ENCODE results near the gene NRSN2.
A peak's percentile ranks its signal among the peaks of the same experiment; 100 is the strongest.
"Not testable (repeated sequence)": the region's sequence is repeated elsewhere in the genome, so short reads cannot be mapped to it uniquely, and the experiment has no call there.

The NRSN2 gene

DNA sequence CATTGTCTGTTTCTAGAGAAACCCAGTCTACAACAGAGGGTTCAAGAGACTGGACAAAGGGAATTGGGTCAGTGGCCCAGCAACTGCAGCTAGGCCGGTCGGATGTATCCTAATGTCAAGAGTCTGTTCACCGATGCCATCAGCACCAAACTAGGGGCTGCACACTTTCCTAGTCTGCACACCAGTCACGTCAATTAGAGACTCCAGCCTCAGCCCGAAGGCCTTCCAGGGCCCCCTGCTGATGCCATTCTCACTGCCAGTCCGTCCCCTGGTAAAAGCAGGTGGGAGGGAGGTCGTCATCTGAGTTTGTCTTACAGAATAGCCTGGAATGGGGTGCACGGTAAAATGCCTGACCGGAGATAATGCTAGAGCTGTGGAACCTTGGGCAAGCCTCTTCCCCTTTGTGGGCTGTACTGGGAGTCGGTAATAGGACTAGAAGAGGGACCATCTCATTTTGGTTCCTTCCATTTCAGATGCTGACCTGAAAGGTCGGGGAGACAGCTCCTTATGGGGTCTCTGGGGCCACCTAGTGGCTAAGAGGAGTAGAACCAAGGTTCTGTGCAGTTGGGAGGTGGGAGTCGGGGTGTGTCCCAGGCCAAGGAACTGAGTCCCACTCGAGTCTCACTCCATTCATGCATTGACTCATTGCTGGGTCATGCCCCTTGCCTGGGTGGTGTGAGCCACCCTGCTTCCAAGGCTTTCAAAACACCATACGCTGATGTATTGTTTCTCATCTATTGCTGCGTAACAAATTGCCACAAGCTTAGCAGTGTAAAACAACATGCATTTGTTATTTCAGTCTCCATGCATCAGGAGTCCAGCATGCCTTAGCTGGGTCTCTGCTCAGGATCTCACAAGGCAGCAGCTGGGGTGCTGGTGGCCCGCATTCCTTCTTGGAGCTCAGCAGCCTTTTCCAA is 16.4 kb upstream of the NRSN2 start:
- H3K9me3 Mint-ChIP-seq (ENCODE audit: low read depth), result no peaks in the 10 kb centered on the region
- no peak overlapping the region for H3K27ac Mint-ChIP-seq
- H3K27me3 Mint-ChIP-seq, result no peaks in the 10 kb centered on the region
- no peaks in the 10 kb centered on the region for H3K36me3 Mint-ChIP-seq
- H3K4me1 Mint-ChIP-seq (ENCODE audit: low read depth), result peaks cover 22% of the 10 kb centered on the region
- H3K4me3 Mint-ChIP-seq, result peak overlapping the region; percentile 47

DNA sequence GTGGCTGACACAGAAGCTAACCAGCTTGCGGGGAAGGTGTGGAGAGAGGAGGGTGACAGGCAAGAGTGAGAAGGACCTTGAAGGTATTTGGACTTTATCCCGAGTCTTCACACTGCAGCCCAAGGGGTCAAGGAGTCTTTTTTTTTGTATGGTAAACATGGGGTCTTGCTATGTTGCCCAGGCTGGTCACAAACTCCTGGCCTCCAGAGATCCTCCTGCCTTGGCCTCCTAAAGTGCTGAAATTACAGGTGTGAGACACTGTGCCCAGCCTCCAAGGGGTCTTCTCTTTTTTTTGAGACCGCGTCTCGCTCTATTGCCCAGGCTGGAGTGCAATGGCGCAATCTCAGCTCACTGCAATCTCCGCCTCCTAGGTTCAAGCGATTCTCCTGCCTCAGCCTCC is 12.3 kb upstream of the NRSN2 start:
- Mint-ChIP-seq H3K27me3 (no peaks in the 10 kb centered on the region), H3K4me3 (no peak overlapping the region), H3K9me3 (ENCODE audit: low read depth) (no peaks in the 10 kb centered on the region), H3K36me3 (no peaks in the 10 kb centered on the region), H3K27ac (no peak overlapping the region), H3K4me1 (ENCODE audit: low read depth) (peaks cover 9% of the 10 kb centered on the region)

DNA sequence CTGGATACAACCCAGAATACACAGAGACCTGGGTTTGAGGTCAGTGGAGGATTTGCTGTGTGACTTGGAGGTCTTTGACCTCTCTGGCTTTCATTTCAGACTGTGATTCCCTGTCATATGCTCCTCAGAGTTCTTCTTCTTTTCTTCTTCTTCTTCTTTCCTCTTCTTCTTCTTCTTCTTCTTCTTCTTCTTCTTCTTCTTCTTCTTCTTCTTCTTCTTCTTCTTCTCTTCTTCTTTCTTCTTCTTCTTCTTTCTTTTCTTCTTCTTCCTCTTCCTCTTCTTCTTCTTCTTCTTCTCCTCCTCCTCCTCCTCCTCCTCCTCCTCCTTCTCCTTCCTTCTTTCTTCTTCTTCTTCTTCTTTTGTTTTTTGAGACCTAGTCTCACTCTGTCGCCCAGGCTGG is 10.9 kb upstream of the NRSN2 start:
- H3K27ac Mint-ChIP-seq; H3K4me3 Mint-ChIP-seq; H3K36me3 Mint-ChIP-seq; H3K27me3 Mint-ChIP-seq; H3K4me1 Mint-ChIP-seq (ENCODE audit: low read depth); H3K9me3 Mint-ChIP-seq (ENCODE audit: low read depth): not testable (repeated sequence)

DNA sequence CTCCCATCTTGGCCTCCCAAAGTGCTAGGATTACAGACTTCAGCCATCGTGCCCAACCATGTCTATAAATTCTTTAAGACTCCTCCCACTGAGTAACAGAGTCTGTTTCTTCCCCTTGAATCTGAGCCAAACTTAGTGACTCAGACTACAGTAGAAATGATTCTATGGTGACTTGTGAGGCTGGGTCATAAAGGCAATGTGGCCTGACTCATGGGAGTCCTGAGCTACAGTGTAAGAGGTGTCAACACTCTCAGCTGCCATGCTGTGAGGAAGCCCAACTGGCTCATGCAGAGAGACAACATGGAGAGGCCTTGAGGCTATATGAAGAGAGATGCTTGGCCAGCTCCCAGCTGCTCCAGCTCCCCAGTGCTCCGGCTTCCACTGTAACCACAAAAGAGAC is 5.2 kb upstream of the NRSN2 start:
- Mint-ChIP-seq H3K9me3 (ENCODE audit: low read depth) (peaks cover 3% of the 10 kb centered on the region), H3K4me1 (ENCODE audit: low read depth) (peaks cover 7% of the 10 kb centered on the region), H3K4me3 (no peak overlapping the region), H3K36me3 (peaks cover 6% of the 10 kb centered on the region), H3K27me3 (no peaks in the 10 kb centered on the region), H3K27ac (no peak overlapping the region)

DNA sequence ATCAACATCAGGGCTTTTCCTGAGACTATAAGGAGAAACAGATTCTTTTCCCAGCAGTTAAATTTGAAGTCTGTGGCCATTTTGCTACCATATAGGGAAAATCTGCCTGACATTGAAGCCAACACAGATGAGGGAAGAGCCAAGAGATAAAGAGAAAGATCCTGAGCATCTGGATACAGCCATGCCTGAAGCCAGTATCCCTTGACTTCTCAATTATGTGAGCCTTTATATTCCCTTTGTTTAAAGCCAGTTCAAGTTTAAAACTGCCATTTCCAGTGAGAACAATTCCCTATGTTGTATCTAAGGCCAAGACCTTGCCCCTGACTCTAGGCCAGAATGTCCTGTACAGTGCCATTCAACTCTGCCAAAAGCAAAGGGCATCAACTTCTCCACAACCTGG is 3.8 kb upstream of the NRSN2 start:
- peaks cover 7% of the 10 kb centered on the region for H3K4me1 Mint-ChIP-seq (ENCODE audit: low read depth)
- H3K27me3 Mint-ChIP-seq, result no peaks in the 10 kb centered on the region
- H3K4me3 Mint-ChIP-seq, result no peak overlapping the region
- H3K27ac Mint-ChIP-seq, result no peak overlapping the region
- H3K9me3 Mint-ChIP-seq (ENCODE audit: low read depth), result peaks cover 3% of the 10 kb centered on the region
- peaks cover 6% of the 10 kb centered on the region for H3K36me3 Mint-ChIP-seq

DNA sequence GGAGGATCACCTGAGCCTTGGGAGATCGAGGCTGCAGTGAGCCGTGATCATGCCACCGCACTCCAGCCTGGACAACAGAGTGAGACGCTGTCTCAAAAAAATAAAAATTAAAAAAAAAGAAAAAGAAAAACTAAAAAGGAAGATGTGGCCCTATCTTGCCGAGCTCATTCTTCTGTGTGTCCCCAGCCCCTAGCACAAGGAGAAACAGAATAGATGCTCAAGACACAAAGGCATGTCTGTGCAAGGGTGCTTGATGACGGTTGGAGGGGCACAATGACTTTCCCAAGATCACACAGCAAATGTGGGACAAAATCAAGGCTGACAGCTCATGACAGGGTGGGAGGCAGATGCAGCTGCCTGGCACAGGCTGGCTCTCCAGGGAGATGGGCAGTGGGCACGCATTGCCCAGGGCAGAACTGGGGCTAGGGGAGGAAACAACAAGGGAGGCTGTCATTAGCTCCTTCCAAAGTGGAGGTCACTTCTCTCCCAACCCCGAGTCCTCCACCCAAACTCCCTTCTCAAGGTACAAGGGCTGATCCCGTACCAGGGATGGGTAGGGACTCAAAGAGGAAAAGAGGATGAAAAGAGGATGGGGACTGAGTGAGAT is 775 bp upstream of the NRSN2 start:
- H3K27ac Mint-ChIP-seq, result peak overlapping the region; percentile 34
- no peaks in the 10 kb centered on the region for H3K27me3 Mint-ChIP-seq
- peaks cover 12% of the 10 kb centered on the region for H3K4me1 Mint-ChIP-seq (ENCODE audit: low read depth)
- peak overlapping the region; percentile 86 for H3K4me3 Mint-ChIP-seq
- peaks cover 3% of the 10 kb centered on the region for H3K9me3 Mint-ChIP-seq (ENCODE audit: low read depth)
- H3K36me3 Mint-ChIP-seq, result peaks cover 6% of the 10 kb centered on the region

DNA sequence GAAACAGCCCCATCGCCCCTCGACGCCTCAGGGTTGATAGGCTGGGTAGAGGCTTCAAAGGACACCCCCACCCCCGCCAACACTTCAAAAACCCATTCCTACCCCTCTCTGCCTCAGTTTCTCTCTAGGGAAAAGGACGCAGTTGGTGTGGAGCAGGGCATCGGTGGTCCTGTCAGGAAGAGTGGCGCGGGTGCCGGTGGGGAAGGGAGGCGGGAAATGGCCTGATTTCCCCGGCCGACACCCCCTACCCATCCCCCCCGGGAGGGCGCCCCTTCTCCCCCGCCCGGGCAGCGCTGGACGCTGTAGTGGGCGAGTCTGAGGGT is 367 bp downstream of the NRSN2 start:
- Mint-ChIP-seq H3K9me3 (ENCODE audit: low read depth) (peaks cover 3% of the 10 kb centered on the region), H3K27me3 (no peaks in the 10 kb centered on the region), H3K36me3 (peaks cover 4% of the 10 kb centered on the region), H3K4me3 (peak overlapping the region; percentile 92), H3K27ac (no peak overlapping the region), H3K4me1 (ENCODE audit: low read depth) (peaks cover 11% of the 10 kb centered on the region)

DNA sequence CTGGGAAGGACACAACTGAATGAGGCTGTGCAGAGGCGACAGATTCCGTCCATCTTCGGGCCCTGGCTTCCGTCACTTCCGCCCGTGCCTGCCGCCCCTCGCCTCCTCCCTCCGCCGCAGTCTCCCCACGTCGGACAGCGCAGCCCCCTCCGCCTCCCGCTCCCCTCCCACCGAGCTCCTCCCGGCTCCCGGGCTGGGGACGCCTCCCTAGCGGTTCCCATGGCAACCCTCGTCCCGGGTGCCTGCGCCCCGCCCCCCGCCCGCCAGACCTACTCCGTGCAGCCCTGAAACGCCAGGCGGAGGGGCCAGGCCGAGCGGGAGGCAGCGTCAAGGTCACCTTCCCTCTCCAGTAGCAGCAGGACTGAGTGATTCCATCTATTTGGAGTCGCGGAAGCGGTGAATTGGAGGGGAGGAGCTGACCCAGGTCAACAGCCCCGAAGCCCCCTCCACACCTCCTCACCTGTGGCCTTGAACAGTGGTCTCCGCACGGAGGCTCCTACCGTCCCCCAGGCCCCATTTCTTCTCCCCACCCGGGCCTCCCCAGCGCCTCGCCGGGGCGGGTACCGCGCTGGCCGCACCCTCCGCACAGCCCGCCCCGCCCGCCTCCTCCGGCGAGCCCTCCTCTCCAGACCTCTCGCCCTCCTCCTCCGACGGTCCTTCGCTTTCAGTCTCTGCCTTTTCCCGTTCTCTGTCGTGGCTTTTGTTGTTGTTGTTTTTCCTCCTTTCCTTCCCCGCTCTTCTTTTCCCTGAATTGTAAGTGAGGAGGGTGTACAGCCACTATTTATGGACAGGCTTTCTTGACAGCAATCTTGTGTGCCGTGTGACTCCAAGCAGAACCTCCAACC is 951 bp downstream of the NRSN2 start:
- peaks cover 3% of the 10 kb centered on the region for H3K9me3 Mint-ChIP-seq (ENCODE audit: low read depth)
- peaks cover 3% of the 10 kb centered on the region for H3K36me3 Mint-ChIP-seq
- no peaks in the 10 kb centered on the region for H3K27me3 Mint-ChIP-seq
- peak overlapping the region; percentile 47 for H3K27ac Mint-ChIP-seq
- peak overlapping the region; percentile 92 for H3K4me3 Mint-ChIP-seq
- H3K4me1 Mint-ChIP-seq (ENCODE audit: low read depth), result peaks cover 11% of the 10 kb centered on the region

DNA sequence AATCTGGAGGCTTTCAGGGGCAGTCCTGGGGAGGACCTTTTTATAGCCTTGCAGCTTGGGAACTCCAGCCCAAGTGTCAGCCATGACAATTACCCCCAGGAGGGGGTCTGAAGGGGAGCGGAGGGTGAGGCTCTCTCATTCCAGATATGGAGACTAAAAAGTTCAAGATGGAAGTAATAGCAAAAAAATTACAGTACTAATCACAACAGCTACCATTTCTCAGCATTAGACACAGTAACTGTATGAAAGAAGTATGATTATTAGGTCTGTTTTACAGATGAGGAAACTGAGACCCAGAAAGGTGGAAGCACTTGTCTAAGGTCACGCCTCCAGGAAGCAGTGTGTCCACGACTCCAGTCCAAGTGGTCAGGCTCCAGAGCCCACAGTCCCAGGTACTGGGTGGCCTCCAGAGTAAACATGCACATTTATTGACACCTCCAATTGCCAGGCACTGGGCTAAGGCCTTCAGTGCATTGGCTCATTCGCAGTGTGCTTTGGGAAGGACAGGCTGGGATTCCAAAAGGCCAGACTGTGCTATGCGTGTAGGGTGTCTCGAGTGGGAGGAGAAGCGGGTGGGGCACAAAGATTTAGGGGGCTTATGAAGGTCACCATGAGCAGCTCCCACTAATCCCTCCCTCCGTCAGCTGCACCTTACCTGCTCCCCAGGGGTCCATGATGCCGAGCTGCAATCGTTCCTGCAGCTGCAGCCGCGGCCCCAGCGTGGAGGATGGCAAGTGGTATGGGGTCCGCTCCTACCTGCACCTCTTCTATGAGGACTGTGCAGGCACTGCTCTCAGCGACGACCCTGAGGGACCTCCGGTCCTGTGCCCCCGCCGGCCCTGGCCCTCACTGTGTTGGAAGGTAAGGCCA is 2.3 kb downstream of the NRSN2 start:
- no peak overlapping the region for H3K27ac Mint-ChIP-seq

DNA sequence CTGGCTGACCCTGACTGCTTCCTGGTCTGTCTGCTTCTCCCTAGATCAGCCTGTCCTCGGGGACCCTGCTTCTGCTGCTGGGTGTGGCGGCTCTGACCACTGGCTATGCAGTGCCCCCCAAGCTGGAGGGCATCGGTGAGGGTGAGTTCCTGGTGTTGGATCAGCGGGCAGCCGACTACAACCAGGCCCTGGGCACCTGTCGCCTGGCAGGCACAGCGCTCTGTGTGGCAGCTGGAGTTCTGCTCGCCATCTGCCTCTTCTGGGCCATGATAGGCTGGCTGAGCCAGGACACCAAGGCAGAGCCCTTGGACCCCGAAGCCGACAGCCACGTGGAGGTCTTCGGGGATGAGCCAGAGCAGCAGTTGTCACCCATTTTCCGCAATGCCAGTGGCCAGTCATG is 6.3 kb downstream of the NRSN2 start:
- no peaks in the 10 kb centered on the region for H3K36me3 Mint-ChIP-seq
- H3K27ac Mint-ChIP-seq, result no peak overlapping the region
- H3K4me3 Mint-ChIP-seq, result no peak overlapping the region
- peaks cover 4% of the 10 kb centered on the region for H3K4me1 Mint-ChIP-seq (ENCODE audit: low read depth)
- no peaks in the 10 kb centered on the region for H3K27me3 Mint-ChIP-seq
- H3K9me3 Mint-ChIP-seq (ENCODE audit: low read depth), result no peaks in the 10 kb centered on the region

More for the DNA sequence above, 2.3 kb downstream of the NRSN2 start:
- Mint-ChIP-seq H3K27me3 (no peaks in the 10 kb centered on the region), H3K9me3 (ENCODE audit: low read depth) (no peaks in the 10 kb centered on the region), H3K4me1 (ENCODE audit: low read depth) (peaks cover 11% of the 10 kb centered on the region), H3K36me3 (no peaks in the 10 kb centered on the region), H3K4me3 (no peak overlapping the region)

DNA sequence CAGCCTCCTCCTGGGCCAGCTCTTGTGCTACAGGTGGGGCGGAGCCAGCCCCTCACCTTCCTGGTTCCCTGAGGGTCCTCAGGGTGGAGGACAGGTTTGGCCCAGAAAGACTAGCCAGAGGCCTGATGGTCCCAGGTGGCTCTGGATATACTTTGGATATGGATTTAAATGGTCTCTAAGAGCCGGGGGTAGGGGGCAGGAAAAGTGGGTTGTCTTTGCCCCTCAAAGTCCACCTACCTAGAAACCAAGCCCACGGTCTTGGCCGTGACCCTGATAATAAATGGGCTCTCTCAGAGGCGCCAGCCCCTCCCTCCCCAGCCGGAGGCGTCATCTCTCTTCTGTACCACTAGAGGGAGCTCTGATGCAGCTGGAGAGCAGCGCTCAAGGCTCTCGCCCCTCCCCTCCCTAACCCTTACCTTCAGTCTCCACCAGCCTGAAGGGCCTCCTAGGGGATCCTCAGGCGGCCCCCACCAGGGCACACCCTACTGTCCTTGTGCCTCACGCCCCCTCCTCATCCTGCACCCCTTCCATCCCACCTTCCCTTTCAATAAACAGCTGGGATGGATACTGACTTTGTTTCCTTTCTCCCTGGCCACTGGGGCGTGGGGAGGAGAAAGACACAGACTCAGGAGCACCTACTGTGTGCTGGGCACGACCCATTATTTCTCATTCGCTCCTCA is 7.5 kb downstream of the NRSN2 start:
- H3K4me1 Mint-ChIP-seq (ENCODE audit: low read depth), result no peaks in the 10 kb centered on the region
- no peak overlapping the region for H3K27ac Mint-ChIP-seq
- H3K27me3 Mint-ChIP-seq, result no peaks in the 10 kb centered on the region
- no peak overlapping the region for H3K4me3 Mint-ChIP-seq
- no peaks in the 10 kb centered on the region for H3K9me3 Mint-ChIP-seq (ENCODE audit: low read depth)
- H3K36me3 Mint-ChIP-seq, result no peaks in the 10 kb centered on the region

DNA sequence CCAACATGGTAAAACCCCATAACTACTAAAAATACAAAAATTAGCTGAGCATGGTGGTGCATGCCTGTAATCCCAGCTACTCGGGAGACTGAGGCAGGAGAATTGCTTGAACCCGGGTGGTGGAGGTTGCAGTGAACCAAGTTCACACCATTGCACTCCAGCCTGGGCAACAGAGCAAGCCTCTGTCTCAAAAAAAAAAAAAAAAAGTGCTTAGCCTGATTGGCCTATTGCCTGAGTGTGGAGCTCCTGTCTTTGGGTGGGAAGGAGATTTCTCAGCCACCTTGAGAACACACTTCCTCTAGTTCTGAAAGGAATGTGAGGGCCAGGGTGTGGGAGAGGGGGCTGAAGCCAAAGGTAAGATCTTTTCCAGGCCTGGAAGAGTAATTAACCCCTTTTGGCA is 9.2 kb downstream of the NRSN2 start:
- not testable (repeated sequence) for H3K36me3 Mint-ChIP-seq; H3K9me3 Mint-ChIP-seq (ENCODE audit: low read depth); H3K4me3 Mint-ChIP-seq; H3K27ac Mint-ChIP-seq; H3K27me3 Mint-ChIP-seq; H3K4me1 Mint-ChIP-seq (ENCODE audit: low read depth)

DNA sequence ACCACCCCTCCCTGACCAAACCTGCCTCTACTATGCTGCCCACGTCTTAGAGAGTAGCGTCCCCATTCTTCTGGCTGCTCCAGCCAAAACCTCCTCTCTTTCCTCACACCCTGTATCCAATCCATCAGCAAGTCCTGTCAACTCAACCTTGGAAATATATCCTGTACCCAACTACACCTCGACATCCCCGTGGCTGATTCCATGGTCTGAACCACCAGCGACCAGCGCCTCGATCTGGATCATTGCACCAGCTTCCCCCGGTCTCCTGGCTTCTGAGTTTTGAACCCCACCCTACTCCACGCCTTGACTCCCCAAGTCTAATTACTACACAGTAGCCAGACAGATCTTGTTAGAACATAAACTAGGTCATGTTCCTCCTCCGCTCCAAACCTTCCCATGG is 9.8 kb downstream of the NRSN2 start:
- Mint-ChIP-seq H3K4me3 (no peak overlapping the region), H3K27me3 (no peaks in the 10 kb centered on the region), H3K9me3 (ENCODE audit: low read depth) (no peaks in the 10 kb centered on the region), H3K4me1 (ENCODE audit: low read depth) (no peaks in the 10 kb centered on the region), H3K36me3 (no peaks in the 10 kb centered on the region), H3K27ac (no peak overlapping the region)

DNA sequence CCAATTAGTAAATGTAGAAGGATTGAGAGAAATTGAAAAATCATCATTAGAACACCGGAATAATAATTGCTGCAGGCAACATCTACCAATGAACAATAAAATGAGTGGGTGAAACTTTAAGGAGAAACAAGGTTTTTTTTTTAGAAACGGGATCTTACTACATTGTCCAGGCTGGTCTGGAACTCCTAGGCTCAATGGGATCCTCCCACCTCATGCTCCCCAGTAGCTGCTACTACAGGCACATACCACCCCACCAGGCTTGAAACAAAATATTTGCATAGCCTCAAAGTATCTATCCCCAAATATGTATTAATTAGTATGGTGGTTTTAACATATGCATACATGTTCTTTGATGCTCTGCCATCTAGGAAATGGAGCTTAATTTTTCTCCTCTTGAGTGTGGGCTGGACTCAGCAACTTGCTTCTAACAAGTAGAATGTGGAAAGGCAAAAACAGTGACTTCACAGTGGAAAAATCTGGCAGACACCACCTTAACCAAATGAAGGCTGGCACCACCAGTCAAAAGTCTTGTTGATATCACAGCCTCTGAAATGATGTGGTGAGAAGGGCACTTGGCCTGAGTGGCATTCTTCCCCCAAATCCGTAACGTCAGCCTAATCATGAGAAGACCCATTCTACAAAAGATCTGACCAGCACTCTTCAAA is 12.1 kb downstream of the NRSN2 start:
- no peaks in the 10 kb centered on the region for H3K36me3 Mint-ChIP-seq
- H3K27me3 Mint-ChIP-seq, result no peaks in the 10 kb centered on the region
- H3K4me3 Mint-ChIP-seq, result no peak overlapping the region
- H3K9me3 Mint-ChIP-seq (ENCODE audit: low read depth), result no peaks in the 10 kb centered on the region
- peaks cover 6% of the 10 kb centered on the region for H3K4me1 Mint-ChIP-seq (ENCODE audit: low read depth)
- no peak overlapping the region for H3K27ac Mint-ChIP-seq
